K562 (cell line): ENCODE data around the gene ZNF865.

ENCODE experiments used
- AFF4 ChIP-seq: sonication (generic); formaldehyde crosslinking; IDR thresholded peaks from 2 replicates; pipeline ENCODE4 v1.8.0; 2023; ENCODE audit warnings: mild to moderate bottlenecking, missing genetic modification reagents
- NCOR1 ChIP-seq: fragments of 450-650 bp; IDR thresholded peaks from 2 replicates; pipeline ENCODE4 v1.6.1; 2016; ENCODE audit warnings: mild to moderate bottlenecking, moderate library complexity

- TF ChIP-seq NCOR1 (0 out of 2 replicates have a peak, but pooled peaks have one; percentile 16), AFF4 (no peak)
Observed at GRCh38 chr19:55643003-55643886, 37.8 kb downstream of the ZNF865 start, which contains the start of gene ZNF581.
